Measurements from ENCODE around the gene REV3L. TPM values are rescaled to one million over a fixed set of nuclear protein-coding genes. Genes with fewer than 3 reads are reported as not detected.

The REV3L gene
- total RNA-seq, 1 donor from 2014 or later, result 19.7 TPM

DNA sequence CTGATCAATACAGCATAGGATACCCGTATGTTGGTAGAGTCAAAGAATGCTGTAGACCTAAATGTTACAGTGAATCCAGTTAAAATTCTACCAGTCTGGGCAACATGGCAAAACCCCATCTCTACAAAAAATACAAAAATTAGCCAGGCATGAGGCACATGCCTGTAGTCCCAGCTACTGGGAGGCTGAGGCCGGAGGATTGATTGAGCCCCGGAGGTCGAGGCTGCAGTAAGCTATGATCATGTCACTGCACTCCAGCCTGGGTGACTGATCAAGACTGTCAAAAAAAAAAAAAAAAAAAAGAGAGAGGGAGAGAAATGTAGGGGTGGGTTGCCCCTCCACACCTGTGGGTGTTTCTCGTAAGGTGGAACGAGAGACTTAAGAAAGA is 228.2 kb downstream of the REV3L start:
- no peak overlapping the region for H3K4me3 Mint-ChIP-seq (ENCODE audit: unreplicated experiment)
- H3K36me3 Mint-ChIP-seq (ENCODE audit: low read depth, unreplicated experiment), result peaks cover 4% of the 10 kb centered on the region
- H3K27me3 Mint-ChIP-seq (ENCODE audit: unreplicated experiment), result peaks cover 4% of the 10 kb centered on the region
- TF ChIP-seq, protein P1, sequence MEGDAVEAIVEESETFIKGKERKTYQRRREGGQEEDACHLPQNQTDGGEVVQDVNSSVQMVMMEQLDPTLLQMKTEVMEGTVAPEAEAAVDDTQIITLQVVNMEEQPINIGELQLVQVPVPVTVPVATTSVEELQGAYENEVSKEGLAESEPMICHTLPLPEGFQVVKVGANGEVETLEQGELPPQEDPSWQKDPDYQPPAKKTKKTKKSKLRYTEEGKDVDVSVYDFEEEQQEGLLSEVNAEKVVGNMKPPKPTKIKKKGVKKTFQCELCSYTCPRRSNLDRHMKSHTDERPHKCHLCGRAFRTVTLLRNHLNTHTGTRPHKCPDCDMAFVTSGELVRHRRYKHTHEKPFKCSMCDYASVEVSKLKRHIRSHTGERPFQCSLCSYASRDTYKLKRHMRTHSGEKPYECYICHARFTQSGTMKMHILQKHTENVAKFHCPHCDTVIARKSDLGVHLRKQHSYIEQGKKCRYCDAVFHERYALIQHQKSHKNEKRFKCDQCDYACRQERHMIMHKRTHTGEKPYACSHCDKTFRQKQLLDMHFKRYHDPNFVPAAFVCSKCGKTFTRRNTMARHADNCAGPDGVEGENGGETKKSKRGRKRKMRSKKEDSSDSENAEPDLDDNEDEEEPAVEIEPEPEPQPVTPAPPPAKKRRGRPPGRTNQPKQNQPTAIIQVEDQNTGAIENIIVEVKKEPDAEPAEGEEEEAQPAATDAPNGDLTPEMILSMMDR (IDR thresholded peaks at IDR 0.05; ENCODE audit: unreplicated experiment), result no peak
- no peak for DNase-seq (ENCODE audit: low spot score)
- H3K27ac Mint-ChIP-seq (ENCODE audit: unreplicated experiment), result no peak overlapping the region
- H3K9me3 Mint-ChIP-seq (ENCODE audit: unreplicated experiment), result no peaks in the 10 kb centered on the region
- peaks cover 10% of the 10 kb centered on the region for H3K4me1 Mint-ChIP-seq (ENCODE audit: unreplicated experiment)

DNA sequence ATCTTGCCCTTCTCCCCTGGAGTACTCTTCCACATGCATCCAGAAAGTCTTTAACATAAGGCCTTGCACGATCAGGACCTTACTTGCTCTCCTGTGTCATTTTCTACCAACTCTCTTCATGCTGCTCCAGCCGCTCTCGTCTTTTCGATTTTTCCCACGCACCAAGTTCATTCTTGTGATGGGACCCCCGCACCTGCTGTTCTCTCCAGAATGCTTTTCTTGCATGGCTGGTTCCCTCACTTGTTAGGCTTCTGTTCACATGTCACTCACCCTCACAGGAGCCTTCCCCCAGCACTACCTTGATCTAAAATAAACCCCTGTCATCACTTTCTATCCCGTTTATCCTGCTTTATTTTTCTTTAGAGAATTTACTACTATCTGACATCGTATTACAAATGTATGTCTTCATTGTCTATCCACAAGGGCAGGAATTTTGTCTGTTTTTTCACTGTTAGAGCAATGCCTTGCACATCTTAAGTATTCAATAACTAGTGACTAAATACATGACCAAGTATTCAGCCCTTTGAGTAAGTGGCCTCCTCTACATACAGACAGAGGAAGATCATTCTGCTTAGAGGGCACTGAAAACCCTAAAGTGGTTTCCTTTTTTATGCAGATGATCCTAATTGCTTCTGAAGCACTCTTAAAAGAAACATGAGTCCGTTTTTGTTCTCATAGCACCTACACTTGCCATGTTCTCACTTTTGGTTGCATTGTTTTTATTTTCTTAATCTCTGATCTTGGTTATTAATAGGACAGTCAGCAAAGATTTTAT is 228.8 kb downstream of the REV3L start:
- H3K9me3 Mint-ChIP-seq (ENCODE audit: unreplicated experiment), result no peaks in the 10 kb centered on the region
- H3K4me1 Mint-ChIP-seq (ENCODE audit: unreplicated experiment), result peaks cover 10% of the 10 kb centered on the region
- DNase-seq (ENCODE audit: low spot score), result no peak
- H3K36me3 Mint-ChIP-seq (ENCODE audit: low read depth, unreplicated experiment), result peaks cover 4% of the 10 kb centered on the region
- TF ChIP-seq, protein P1 (IDR thresholded peaks at IDR 0.05; ENCODE audit: unreplicated experiment), result no peak
- no peak overlapping the region for H3K4me3 Mint-ChIP-seq (ENCODE audit: unreplicated experiment)
- H3K27me3 Mint-ChIP-seq (ENCODE audit: unreplicated experiment), result peaks cover 4% of the 10 kb centered on the region
- no peak overlapping the region for H3K27ac Mint-ChIP-seq (ENCODE audit: unreplicated experiment)

DNA sequence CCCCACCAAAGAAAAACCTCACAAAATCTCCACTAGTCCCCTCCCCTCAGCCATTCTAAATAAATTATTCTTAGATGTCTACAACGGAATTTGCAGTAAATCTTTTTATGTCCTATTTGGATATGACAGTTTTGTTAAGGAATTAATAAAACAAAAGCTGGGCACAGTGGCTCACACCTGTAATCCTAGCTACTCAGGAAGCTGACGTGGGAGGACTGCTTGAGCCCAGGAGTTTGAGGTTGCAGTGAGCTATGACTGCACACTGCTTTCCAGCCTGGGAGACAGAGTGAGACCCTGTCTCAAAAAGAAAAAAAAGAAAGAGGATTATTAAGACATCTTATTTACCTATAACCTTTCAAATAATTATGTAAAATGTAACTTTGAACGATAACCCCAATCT is 230.3 kb downstream of the REV3L start:
- Mint-ChIP-seq H3K9me3 (ENCODE audit: unreplicated experiment) (no peaks in the 10 kb centered on the region), H3K36me3 (ENCODE audit: low read depth, unreplicated experiment) (no peaks in the 10 kb centered on the region), H3K27me3 (ENCODE audit: unreplicated experiment) (peaks cover 2% of the 10 kb centered on the region), H3K4me1 (ENCODE audit: unreplicated experiment) (peaks cover 5% of the 10 kb centered on the region), H3K4me3 (ENCODE audit: unreplicated experiment) (no peak overlapping the region), H3K27ac (ENCODE audit: unreplicated experiment) (no peak overlapping the region)
- TF ChIP-seq, protein P1 (IDR thresholded peaks at IDR 0.05; ENCODE audit: unreplicated experiment), result no peak
- DNase-seq (ENCODE audit: low spot score), result no peak

DNA sequence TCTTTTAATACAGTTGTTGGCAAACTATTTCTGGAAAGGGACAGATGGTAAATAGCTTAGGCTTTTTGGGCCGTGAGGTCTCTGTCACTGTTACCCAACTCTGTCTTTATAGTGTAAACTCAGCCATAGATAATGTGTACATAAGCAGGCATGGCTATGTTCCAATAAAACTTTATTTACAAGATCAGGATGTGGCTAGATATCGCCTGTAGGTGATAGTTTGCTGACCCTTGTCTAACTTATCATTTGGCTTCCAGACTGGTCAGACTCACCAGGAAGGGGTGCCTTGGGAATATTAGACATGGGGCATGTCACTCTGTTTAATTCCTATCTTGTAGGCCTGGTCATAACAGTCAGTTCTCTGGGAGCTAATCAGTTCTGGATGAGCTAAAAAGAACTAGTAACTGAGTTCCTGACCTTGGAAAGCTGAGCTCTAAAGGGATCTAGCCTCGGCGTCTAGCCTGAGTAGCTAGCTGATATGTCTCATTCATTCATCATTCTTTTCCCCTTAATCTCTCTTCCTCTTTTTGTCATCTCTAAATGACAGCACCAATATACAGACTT is 232.1 kb downstream of the REV3L start:
- DNase-seq (ENCODE audit: low spot score), result no peak
- Mint-ChIP-seq H3K27me3 (ENCODE audit: unreplicated experiment) (peaks cover 2% of the 10 kb centered on the region), H3K36me3 (ENCODE audit: low read depth, unreplicated experiment) (no peaks in the 10 kb centered on the region), H3K4me1 (ENCODE audit: unreplicated experiment) (peaks cover 5% of the 10 kb centered on the region), H3K9me3 (ENCODE audit: unreplicated experiment) (no peaks in the 10 kb centered on the region), H3K27ac (ENCODE audit: unreplicated experiment) (no peak overlapping the region), H3K4me3 (ENCODE audit: unreplicated experiment) (no peak overlapping the region)
- TF ChIP-seq, protein P1 (IDR thresholded peaks at IDR 0.05; ENCODE audit: unreplicated experiment), result no peak

Other genes starting within 250 kb of the REV3L start
- gene TRAF3IP2, start 122.7 kb upstream of the REV3L start, total RNA-seq (ENCODE audit: unreplicated experiment), result 70.0 TPM

All from endothelial cell (in vitro differentiated cells).